Endothelial cell of umbilical vein (primary cell): ENCODE data around the gene TMEM59. TPM values are rescaled to one million over a fixed set of nuclear protein-coding genes. Genes with fewer than 3 reads are reported as not detected.
"Not testable (repeated sequence)": the region's sequence is repeated elsewhere in the genome, so short reads cannot be mapped to it uniquely, and the experiment has no call there.

ENCODE experiments used
- BruUV-seq: library from RNA; stranded (reverse); fragments of 400-500 nt; replicated peaks from 2 replicates; lab custom pipeline; 2021; lab: Mats Ljungman, UMichigan
- CTCF ChIA-PET: fragments of 300-600, 350-600 bp; sonication (Branson Sonifier 250); formaldehyde crosslinking; loops from one replicate; lab custom pipeline; 2021; ENCODE audit warnings: antibody characterized with exemption, inconsistent platforms; lab: Charles Lee
- POLR2A ChIA-PET: fragments of 300-600, 350-600 bp; sonication (Branson Sonifier 250); formaldehyde crosslinking; loops from one replicate; lab custom pipeline; 2021; ENCODE audit warnings: antibody characterized with exemption, inconsistent platforms; lab: Charles Lee
- DNase-seq: peaks from one replicate; pipeline ENCODE4 v3.0.0-alpha.2; 2011; ENCODE audit warnings: low read depth, low spot score
- FAIRE-seq: peaks from 2 replicates; lab custom pipeline; 2011; peaks lifted over from hg19 to GRCh38; lab: Jason Lieb, UNC
- H2AFZ ChIP-seq: 2 replicates; pipeline ENCODE4 v1.6.0; 2012; ENCODE audit warnings: low read depth, low read length, control low read depth, inconsistent platforms
- H3K27ac ChIP-seq: 2 replicates; pipeline ENCODE4 v1.5.1; 2011; ENCODE audit warnings: low read depth, mild to moderate bottlenecking, control low read depth, low read length, moderate library complexity; ENCODE audit not compliant: insufficient read depth
- H3K27me3 ChIP-seq, 2 experiments: 2 replicates each; pipeline versions ENCODE4 v1.6.0 to v1.6.1; 2011; ENCODE audit warnings: low read length in 2 of 2, mixed read lengths in 1 of 2; ENCODE audit not compliant: control insufficient read depth in 2 of 2, insufficient read depth in 2 of 2
- H3K36me3 ChIP-seq, 2 experiments: 2 replicates in 1 of 2; 3 replicates in 1 of 2; pipeline ENCODE4 v1.5.1; 2011; ENCODE audit warnings: low read length in 2 of 2, mild to moderate bottlenecking in 1 of 2, moderate library complexity in 1 of 2; ENCODE audit not compliant: control insufficient read depth in 2 of 2, insufficient read depth in 2 of 2; ENCODE audit errors: extremely low read depth in 1 of 2
- H3K4me1 ChIP-seq: 3 replicates; pipeline ENCODE4 v1.5.1; 2011; ENCODE audit warnings: mild to moderate bottlenecking, low read length; ENCODE audit not compliant: control insufficient read depth, insufficient read depth; ENCODE audit errors: extremely low read depth
- H3K4me2 ChIP-seq: 2 replicates; pipeline ENCODE4 v1.6.1; 2011; ENCODE audit warnings: low read length, control low read depth, mixed read lengths; ENCODE audit not compliant: insufficient read depth
- H3K4me3 ChIP-seq, 3 experiments: fragments of 200-600 bp in 1 of 3; sonication (generic), shearing (Covaris generic) in 1 of 3; replicated peaks in 1 of 3; 2 replicates each; pipeline ENCODE4 v1.5.1; 2011 to 2016; ENCODE audit warnings: control low read depth in 3 of 3, low read length in 3 of 3, mild to moderate bottlenecking in 2 of 3, inconsistent platforms in 1 of 3, low read depth in 1 of 3, moderate library complexity in 1 of 3; ENCODE audit not compliant: insufficient read depth in 1 of 3
- H3K79me2 ChIP-seq: 2 replicates; pipeline ENCODE4 v1.6.0; 2012; ENCODE audit warnings: low read length, inconsistent platforms; ENCODE audit not compliant: control insufficient read depth, insufficient read depth
- H3K9ac ChIP-seq: replicated peaks from 2 replicates; pipeline ENCODE3; 2011; ENCODE audit warnings: low read length, control low read depth; ENCODE audit not compliant: insufficient read depth; ENCODE audit errors: extremely low read depth
- H3K9me1 ChIP-seq: replicated peaks from 3 replicates; pipeline ENCODE4 v1.6.0; 2011; ENCODE audit warnings: mild to moderate bottlenecking, low read length; ENCODE audit not compliant: control insufficient read depth, insufficient read depth; ENCODE audit errors: extremely low read depth
- H3K9me3 ChIP-seq: replicated peaks from 2 replicates; pipeline ENCODE4 v1.5.1; 2012; ENCODE audit warnings: low read length, inconsistent platforms; ENCODE audit not compliant: control insufficient read depth, insufficient read depth
- H4K20me1 ChIP-seq: replicated peaks from 2 replicates; pipeline ENCODE3; 2011; ENCODE audit warnings: mild to moderate bottlenecking, low read length; ENCODE audit not compliant: control insufficient read depth, insufficient read depth; ENCODE audit errors: extremely low read depth
- CTCF ChIP-seq, 2 donors: IDR thresholded peaks; 1 replicate in 1 of 2; 2 replicates in 1 of 2; pipeline ENCODE4 v1.5.1; 2011; ENCODE audit warnings: low read length in 2 of 2, mild to moderate bottlenecking in 2 of 2, moderate library complexity in 2 of 2, control low read depth in 1 of 2, inconsistent platforms in 1 of 2, low read depth in 1 of 2; ENCODE audit not compliant: insufficient read depth in 1 of 2; ENCODE audit errors: extremely low read depth in 1 of 2
- EZH2 ChIP-seq: IDR thresholded peaks from 2 replicates; pipeline ENCODE4 v1.6.1; 2012; ENCODE audit warnings: borderline replicate concordance, low read depth, mild to moderate bottlenecking, moderate library complexity, low read length, inconsistent platforms; ENCODE audit not compliant: severe bottlenecking
- FOS ChIP-seq: IDR thresholded peaks from 2 replicates; pipeline ENCODE4 v1.6.1; 2011; ENCODE audit warnings: mild to moderate bottlenecking, low read length, moderate library complexity, borderline replicate concordance; ENCODE audit not compliant: insufficient read depth
- GATA2 ChIP-seq: IDR thresholded peaks from 2 replicates; pipeline ENCODE4 v1.7.0; 2011; ENCODE audit warnings: low read depth, mild to moderate bottlenecking, moderate library complexity, mixed read lengths, low read length; ENCODE audit not compliant: insufficient read length, insufficient read depth
- JUN ChIP-seq: IDR thresholded peaks from 2 replicates; pipeline ENCODE4 v1.6.1; 2011; ENCODE audit warnings: borderline replicate concordance, low read depth; ENCODE audit not compliant: insufficient read length, insufficient read depth
- MAX ChIP-seq: IDR thresholded peaks from 2 replicates; pipeline ENCODE4 v1.6.1; 2011; ENCODE audit not compliant: insufficient read depth, insufficient read length
- MYC ChIP-seq: IDR thresholded peaks from one replicate; pipeline ENCODE4 v1.6.1; 2011; ENCODE audit warnings: mild to moderate bottlenecking, low read depth, low read length
- POLR2A ChIP-seq: IDR thresholded peaks from 2 replicates; pipeline ENCODE4 v1.6.1; 2012; ENCODE audit warnings: low read depth, mild to moderate bottlenecking, control low read depth, low read length
- POLR2AphosphoS5 ChIP-seq: IDR thresholded peaks from 2 replicates; pipeline ENCODE4 v1.6.1; 2012; ENCODE audit warnings: low read depth, mild to moderate bottlenecking, control low read depth, low read length, moderate library complexity; ENCODE audit not compliant: insufficient read depth
- dilution Hi-C: fragments of 300-500 bp; cut with MboI; formaldehyde crosslinking; loops from one replicate; pipeline ENCODE4 v1.15.0; 2019; ENCODE audit warnings: low sequenced_read_pairs; ENCODE audit not compliant: extremely low pct_ligation_motif_present
- intact Hi-C: fragments of 100-400 bp; cut with micrococcal nuclease; formaldehyde crosslinking; loops from one replicate; pipeline ENCODE4 v1.10.0; 2022
- polyA plus RNA-seq, 4 experiments: library from polyadenylated mRNA; depleted of rRNA in 3 of 4; stranded (reverse) in 3 of 4; unstranded in 1 of 4; fragments of >200 nt; gene quantifications; 2 replicates each; pipeline versions ENCODE4 v1.2.1 to v1.2.3, GENCODE V29; 2011 to 2012; ENCODE audit warnings: missing spikeins in 1 of 4
- total RNA-seq: library from RNA; stranded (reverse); gene quantifications from 2 replicates; pipeline ENCODE4 v1.2.3, GENCODE V29; 2021

The TMEM59 gene
- total and polyA plus RNA-seq, 2 donors (not counting 3 experiments of a cell fraction or from before 2014, with no cell fraction given) = 196 to 281 TPM

GRCh38 chr1:54027848-54028247, 25.2 kb downstream of the TMEM59 start:
- no peak for TF ChIP-seq EZH2
- no peak for TF ChIP-seq POLR2AphosphoS5
- TF ChIP-seq FOS = no peak
- no peak for TF ChIP-seq CTCF (IDR thresholded peaks at IDR 0.05; ENCODE audit: extremely low read depth in 1 of 2, insufficient read depth in 1 of 2, low read depth in 1 of 2, low read length in 2 of 2)
- TF ChIP-seq GATA2 = no peak
- no peak for TF ChIP-seq MAX
- TF ChIP-seq MYC = no peak
- TF ChIP-seq POLR2A = no peak
- no peak for TF ChIP-seq JUN
- DNase-seq (no peak), FAIRE-seq (no peak)
- H3K27ac ChIP-seq = no peak overlapping the region
- dilution Hi-C loops = no loop called here
- H3K9me1 ChIP-seq = no peaks in the 10 kb centered on the region
- no TSS peak for BruUV-seq
- no peak overlapping the region for H3K4me3 ChIP-seq
- no peak overlapping the region for H2AFZ ChIP-seq
- H3K9me3 ChIP-seq = no peaks in the 10 kb centered on the region
- no peak overlapping the region for H3K9ac ChIP-seq
- H3K36me3 ChIP-seq = peaks cover 0 to 5% of the 10 kb centered on the region in 2 experiments
- ChIA-PET CTCF (interaction anchor here (1.5 kb wide), 1 partner anchor 13 kb away, joined by 4 read pairs; no protein-coding TSS in a partner anchor), POLR2A (interaction anchor here (0.7 kb wide), 1 partner anchor 50 kb away, joined by 3 read pairs; no protein-coding TSS in a partner anchor)
- H3K27me3 ChIP-seq = no peaks in the 10 kb centered on the region
- H3K4me2 ChIP-seq = no peak overlapping the region
- no peaks in the 10 kb centered on the region for H3K4me1 ChIP-seq
- intact Hi-C loops = no loop called here
- no peaks in the 10 kb centered on the region for H3K79me2 ChIP-seq
- no peaks in the 10 kb centered on the region for H4K20me1 ChIP-seq

GRCh38 chr1:54024811-54025210, 28.2 kb downstream of the TMEM59 start:
- CTCF ChIA-PET, intact Hi-C loops, H2AFZ ChIP-seq, FAIRE-seq, H3K36me3 ChIP-seq, H3K9me3 ChIP-seq, BruUV-seq, H3K27ac ChIP-seq, H3K79me2 ChIP-seq, H4K20me1 ChIP-seq, dilution Hi-C loops, POLR2A ChIA-PET, H3K4me1 ChIP-seq, H3K9ac ChIP-seq, H3K27me3 ChIP-seq, H3K4me3 ChIP-seq, H3K4me2 ChIP-seq, H3K9me1 ChIP-seq, DNase-seq: not testable (repeated sequence)
